Measurements from ENCODE around the gene DTX4.
A peak's percentile ranks its signal among the peaks of the same experiment; 100 is the strongest.

DTX4 gene

GRCh38 chr11:59173080-59173963, 1.4 kb downstream of the DTX4 start:
- no peak for DNase-seq (ENCODE audit: low read depth)

- DNase-seq (ENCODE audit: low read depth) = no peak
Measured at GRCh38 chr11:59173964-59174663, 2.2 kb downstream of the DTX4 start.

- no peak for DNase-seq (ENCODE audit: low read depth)
Measured at GRCh38 chr11:59174664-59175033, 2.7 kb downstream of the DTX4 start.

GRCh38 chr11:59175091-59175501, 3.2 kb downstream of the DTX4 start:
- no peak for DNase-seq (ENCODE audit: low read depth)

- no peak for DNase-seq (ENCODE audit: low read depth)
Measured at GRCh38 chr11:59176330-59176729, 4.4 kb downstream of the DTX4 start.

- DNase-seq (ENCODE audit: low read depth) = no peak
Measured at GRCh38 chr11:59178402-59178801, 6.5 kb downstream of the DTX4 start.

GRCh38 chr11:59179121-59179520, 7.2 kb downstream of the DTX4 start:
- DNase-seq (ENCODE audit: low read depth) = no peak

GRCh38 chr11:59180168-59180776, 8.3 kb downstream of the DTX4 start:
- no peak for DNase-seq (ENCODE audit: low read depth)

GRCh38 chr11:59180907-59181306, 9.0 kb downstream of the DTX4 start:
- DNase-seq (ENCODE audit: low read depth) = no peak

- no peak for DNase-seq (ENCODE audit: low read depth)
Measured at GRCh38 chr11:59181746-59182456, 10.0 kb downstream of the DTX4 start.

GRCh38 chr11:59182457-59183151, 10.7 kb downstream of the DTX4 start:
- no peak for DNase-seq (ENCODE audit: low read depth)

GRCh38 chr11:59183771-59184170, 11.8 kb downstream of the DTX4 start:
- DNase-seq (ENCODE audit: low read depth) = no peak

- DNase-seq (ENCODE audit: low read depth) = no peak
Measured at GRCh38 chr11:59184691-59185339, 12.9 kb downstream of the DTX4 start.

- DNase-seq (ENCODE audit: low read depth) = no peak
Measured at GRCh38 chr11:59185386-59185945, 13.5 kb downstream of the DTX4 start.

- DNase-seq (ENCODE audit: low read depth) = peak; percentile 28
Measured at GRCh38 chr11:59186130-59186594, 14.2 kb downstream of the DTX4 start.

GRCh38 chr11:59187035-59187434, 15.1 kb downstream of the DTX4 start:
- DNase-seq (ENCODE audit: low read depth) = no peak

GRCh38 chr11:59187587-59187986, 15.7 kb downstream of the DTX4 start:
- DNase-seq (ENCODE audit: low read depth) = no peak

- no peak for DNase-seq (ENCODE audit: low read depth)
Measured at GRCh38 chr11:59188954-59189353, 17.0 kb downstream of the DTX4 start.

GRCh38 chr11:59189986-59190385, 18.1 kb downstream of the DTX4 start:
- DNase-seq (ENCODE audit: low read depth) = no peak

GRCh38 chr11:59191095-59191494, 19.2 kb downstream of the DTX4 start:
- no peak for DNase-seq (ENCODE audit: low read depth)

GRCh38 chr11:59191890-59192289, 20.0 kb downstream of the DTX4 start:
- no peak for DNase-seq (ENCODE audit: low read depth)

All from stimulated activated CD8-positive, alpha-beta memory T cell treated with anti-CD3 and anti-CD28 coated beads, Interleukin-7, amount 100 ng/mL, for 24 hours (primary cell).